Choroid plexus epithelial cell (primary cell): Measurements from ENCODE around the gene POLL.
A peak's percentile ranks its signal among the peaks of the same experiment; 100 is the strongest.

Experiments used
- DNase-seq: peaks from one replicate; pipeline ENCODE4 v3.0.0-alpha.2; 2010; ENCODE audit warnings: low read depth
- H3K4me3 ChIP-seq: 2 replicates; pipeline ENCODE4 v1.5.1; 2011; ENCODE audit warnings: low read depth, mild to moderate bottlenecking, control low read depth, low read length, moderate library complexity
- CTCF ChIP-seq: conservative IDR thresholded peaks from 2 replicates; pipeline ENCODE4 v1.5.1; 2011; ENCODE audit warnings: low read depth, mild to moderate bottlenecking, control low read depth, inconsistent platforms, low read length, moderate library complexity

POLL gene

GRCh38 chr10:101624526-101625102 is 36.6 kb upstream of the POLL start:
- no peak for TF ChIP-seq CTCF
- no peak for DNase-seq

GRCh38 chr10:101623528-101623927 is 35.5 kb upstream of the POLL start:
- H3K4me3 ChIP-seq = no peak overlapping the region
- no peak for DNase-seq
- no peak for TF ChIP-seq CTCF

More at GRCh38 chr10:101624526-101625102, 36.6 kb upstream of the POLL start:
- no peak overlapping the region for H3K4me3 ChIP-seq

- no peak for TF ChIP-seq CTCF
- no peak for DNase-seq
- no peak overlapping the region for H3K4me3 ChIP-seq
These were observed 31.9 kb upstream of the POLL start for GRCh38 chr10:101619983-101620382.

- no peak for DNase-seq
- TF ChIP-seq CTCF = no peak
- no peak overlapping the region for H3K4me3 ChIP-seq
These were observed 30.8 kb upstream of the POLL start for GRCh38 chr10:101618871-101619270.

- DNase-seq = no peak
- TF ChIP-seq CTCF = no peak
- H3K4me3 ChIP-seq = no peak overlapping the region
These were observed 29.9 kb upstream of the POLL start for GRCh38 chr10:101617824-101618568.

GRCh38 chr10:101617102-101617823 is 29.2 kb upstream of the POLL start:
- peak; percentile 39 for TF ChIP-seq CTCF
- DNase-seq = no peak
- H3K4me3 ChIP-seq = no peak overlapping the region
